ENCODE results near the gene TXNDC16. TPM values are rescaled to one million over a fixed set of nuclear protein-coding genes. Genes with fewer than 3 reads are reported as not detected.

Gene TXNDC16
- total and polyA plus RNA-seq, 2 donors from 2014 or later: 2.6 to 7.3 TPM

DNA sequence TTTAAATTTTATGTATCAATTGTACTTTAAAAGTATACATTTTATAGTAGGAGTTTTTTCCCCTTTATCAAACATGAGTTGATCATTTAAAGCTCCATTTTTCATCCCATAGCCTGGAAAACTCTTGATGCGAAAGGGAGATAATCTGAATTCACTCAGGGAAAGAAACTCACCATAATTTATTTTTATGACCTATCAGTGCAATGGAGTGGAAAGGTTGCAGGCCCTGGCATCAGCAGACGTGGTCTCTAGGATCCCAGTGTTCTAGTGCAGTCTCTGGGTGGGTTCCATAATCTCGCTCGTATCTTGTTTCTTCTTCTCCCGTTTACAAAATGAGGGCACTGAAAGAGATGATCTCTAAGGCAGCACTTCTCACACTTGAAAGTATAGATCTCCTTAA is 153.2 kb downstream of the TXNDC16 start:
- Histone ChIP-seq H3K9ac (ENCODE audit: low read length in 3 of 3) (no peak overlapping the region), H3K36me3 (ENCODE audit: control insufficient read depth in 2 of 3, insufficient read depth in 3 of 3, low read length in 3 of 3) (no peaks in the 10 kb centered on the region), H3K4me1 (ENCODE audit: control insufficient read depth in 2 of 3, insufficient read depth in 2 of 3, low read depth in 1 of 3, low read length in 3 of 3) (peaks cover 0 to 8% (median 2%) of the 10 kb centered on the region in 3 donors), H3K27ac (ENCODE audit: low read depth in 2 of 2, low read length in 2 of 2) (peak overlapping the region; percentile 20 to 42), H3K9me3 (ENCODE audit: control insufficient read depth in 2 of 3, insufficient read depth in 1 of 3, low read length in 3 of 3) (no peaks in the 10 kb centered on the region), H3K4me3 (ENCODE audit: low read length in 3 of 3) (no peak overlapping the region), H3K27me3 (ENCODE audit: control insufficient read depth, insufficient read depth, low read length) (no peaks in the 10 kb centered on the region)
- peak in 4 of 5 donors; percentile 18 to 70 (median 54) for DNase-seq
- intact Hi-C loops (cut with DNase I): no loop called here
- no peak for FAIRE-seq
- TF ChIP-seq, protein P1, sequence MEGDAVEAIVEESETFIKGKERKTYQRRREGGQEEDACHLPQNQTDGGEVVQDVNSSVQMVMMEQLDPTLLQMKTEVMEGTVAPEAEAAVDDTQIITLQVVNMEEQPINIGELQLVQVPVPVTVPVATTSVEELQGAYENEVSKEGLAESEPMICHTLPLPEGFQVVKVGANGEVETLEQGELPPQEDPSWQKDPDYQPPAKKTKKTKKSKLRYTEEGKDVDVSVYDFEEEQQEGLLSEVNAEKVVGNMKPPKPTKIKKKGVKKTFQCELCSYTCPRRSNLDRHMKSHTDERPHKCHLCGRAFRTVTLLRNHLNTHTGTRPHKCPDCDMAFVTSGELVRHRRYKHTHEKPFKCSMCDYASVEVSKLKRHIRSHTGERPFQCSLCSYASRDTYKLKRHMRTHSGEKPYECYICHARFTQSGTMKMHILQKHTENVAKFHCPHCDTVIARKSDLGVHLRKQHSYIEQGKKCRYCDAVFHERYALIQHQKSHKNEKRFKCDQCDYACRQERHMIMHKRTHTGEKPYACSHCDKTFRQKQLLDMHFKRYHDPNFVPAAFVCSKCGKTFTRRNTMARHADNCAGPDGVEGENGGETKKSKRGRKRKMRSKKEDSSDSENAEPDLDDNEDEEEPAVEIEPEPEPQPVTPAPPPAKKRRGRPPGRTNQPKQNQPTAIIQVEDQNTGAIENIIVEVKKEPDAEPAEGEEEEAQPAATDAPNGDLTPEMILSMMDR (IDR thresholded peaks at IDR 0.05; ENCODE audit: borderline replicate concordance, extremely low read depth, insufficient read depth): no peak

- TF ChIP-seq, protein P1 (IDR thresholded peaks at IDR 0.05; ENCODE audit: borderline replicate concordance, extremely low read depth, insufficient read depth): no peak
- H3K4me3 ChIP-seq (ENCODE audit: low read length in 3 of 3): no peak overlapping the region
- no peaks in the 10 kb centered on the region for H3K36me3 ChIP-seq (ENCODE audit: control insufficient read depth in 2 of 3, insufficient read depth in 3 of 3, low read length in 3 of 3)
- no peak for FAIRE-seq
- H3K9me3 ChIP-seq (ENCODE audit: control insufficient read depth in 2 of 3, insufficient read depth in 1 of 3, low read length in 3 of 3): no peaks in the 10 kb centered on the region
- DNase-seq: no peak
- H3K27me3 ChIP-seq (ENCODE audit: control insufficient read depth, insufficient read depth, low read length): no peaks in the 10 kb centered on the region
- H3K9ac ChIP-seq (ENCODE audit: low read length in 3 of 3): no peak overlapping the region
- intact Hi-C loops (cut with DNase I): no loop called here
- H3K27ac ChIP-seq (ENCODE audit: low read depth in 2 of 2, low read length in 2 of 2): no peak overlapping the region
- peaks cover 0 to 8% (median 2%) of the 10 kb centered on the region in 3 donors for H3K4me1 ChIP-seq (ENCODE audit: control insufficient read depth in 2 of 3, insufficient read depth in 2 of 3, low read depth in 1 of 3, low read length in 3 of 3)
Measured at GRCh38 chr14:52397844-52398243, 154.5 kb downstream of the TXNDC16 start.

DNA sequence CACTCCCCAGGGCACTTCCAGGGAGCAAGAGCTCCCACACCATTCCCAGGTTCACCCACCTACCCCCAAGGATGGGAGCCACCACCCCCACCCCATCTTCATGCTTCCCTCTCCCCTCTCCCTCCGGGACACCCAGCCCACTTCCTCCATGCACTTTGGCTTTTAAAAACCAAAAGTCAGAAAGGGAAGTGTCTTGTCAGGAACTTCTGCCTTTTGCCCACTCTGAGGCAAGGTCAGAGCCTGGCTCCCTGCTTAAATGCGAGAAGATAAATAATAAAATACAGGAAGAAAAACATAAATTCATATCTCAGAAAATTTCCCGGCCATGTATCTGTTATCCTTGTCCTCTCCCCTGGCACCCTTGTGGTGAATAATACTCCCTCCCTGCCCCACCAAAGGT is 156.6 kb downstream of the TXNDC16 start:
- H3K27ac ChIP-seq (ENCODE audit: low read depth in 2 of 2, low read length in 2 of 2): no peak overlapping the region
- DNase-seq (no peak), FAIRE-seq (no peak)
- no peaks in the 10 kb centered on the region for H3K36me3 ChIP-seq (ENCODE audit: control insufficient read depth in 2 of 3, insufficient read depth in 3 of 3, low read length in 3 of 3)
- peaks cover 0 to 4% (median 3%) of the 10 kb centered on the region in 3 donors for H3K4me1 ChIP-seq (ENCODE audit: control insufficient read depth in 2 of 3, insufficient read depth in 2 of 3, low read depth in 1 of 3, low read length in 3 of 3)
- no peaks in the 10 kb centered on the region for H3K27me3 ChIP-seq (ENCODE audit: control insufficient read depth, insufficient read depth, low read length)
- H3K4me3 ChIP-seq (ENCODE audit: low read length in 3 of 3): no peak overlapping the region
- intact Hi-C loops (cut with DNase I): no loop called here
- TF ChIP-seq, protein P1 (IDR thresholded peaks at IDR 0.05; ENCODE audit: borderline replicate concordance, extremely low read depth, insufficient read depth): no peak
- no peak overlapping the region for H3K9ac ChIP-seq (ENCODE audit: low read length in 3 of 3)
- no peaks in the 10 kb centered on the region for H3K9me3 ChIP-seq (ENCODE audit: control insufficient read depth in 2 of 3, insufficient read depth in 1 of 3, low read length in 3 of 3)
